Measurements from ENCODE around the gene GAS6. TPM values are rescaled to one million over a fixed set of nuclear protein-coding genes. Genes with fewer than 3 reads are reported as not detected.

The GAS6 gene
- polyA plus RNA-seq, 1 donor = 36.0 TPM

DNA sequence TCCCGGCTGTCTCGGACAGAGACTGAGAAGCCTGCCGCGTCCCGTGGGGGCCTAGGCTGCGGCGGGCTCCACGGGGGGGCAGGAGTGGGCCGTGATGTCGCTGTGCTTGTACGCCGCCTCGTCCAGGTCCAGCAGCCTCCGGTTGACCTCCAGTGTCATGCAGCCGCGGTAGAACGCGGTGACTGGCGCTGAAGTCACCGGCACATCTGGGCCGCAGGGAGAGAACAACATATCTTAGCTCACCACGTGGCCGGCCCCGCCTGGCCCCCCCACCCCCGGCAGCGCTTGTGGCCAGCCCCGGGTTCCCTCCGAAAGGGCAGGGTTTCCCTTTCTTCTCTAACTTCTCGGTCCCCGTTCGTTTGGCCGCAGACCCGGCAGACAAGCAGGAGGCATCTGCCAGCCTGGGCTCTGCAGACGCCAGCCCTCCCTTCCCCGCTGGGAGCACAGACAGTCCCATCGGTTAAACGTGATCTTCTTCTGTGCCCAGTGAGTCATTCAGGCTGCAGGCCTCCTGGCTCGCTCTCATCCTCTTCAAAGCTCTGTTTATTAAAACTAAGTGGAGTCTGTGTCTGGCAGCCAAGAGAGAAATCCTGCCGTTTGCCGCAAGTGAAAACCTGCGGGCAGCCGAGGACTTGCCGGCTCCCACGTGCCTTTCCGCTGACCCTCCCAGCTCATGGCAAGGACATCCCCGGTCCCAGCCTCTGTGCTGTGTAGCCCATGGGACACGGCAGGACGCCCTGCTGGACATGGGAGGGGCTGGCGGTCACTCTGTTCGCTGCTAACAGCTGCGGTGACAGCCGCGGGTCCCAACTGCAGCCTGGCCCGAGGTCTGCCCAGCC lies 42.8 kb downstream of the GAS6 start:
- no peak for DNase-seq (ENCODE audit: low read depth)

DNA sequence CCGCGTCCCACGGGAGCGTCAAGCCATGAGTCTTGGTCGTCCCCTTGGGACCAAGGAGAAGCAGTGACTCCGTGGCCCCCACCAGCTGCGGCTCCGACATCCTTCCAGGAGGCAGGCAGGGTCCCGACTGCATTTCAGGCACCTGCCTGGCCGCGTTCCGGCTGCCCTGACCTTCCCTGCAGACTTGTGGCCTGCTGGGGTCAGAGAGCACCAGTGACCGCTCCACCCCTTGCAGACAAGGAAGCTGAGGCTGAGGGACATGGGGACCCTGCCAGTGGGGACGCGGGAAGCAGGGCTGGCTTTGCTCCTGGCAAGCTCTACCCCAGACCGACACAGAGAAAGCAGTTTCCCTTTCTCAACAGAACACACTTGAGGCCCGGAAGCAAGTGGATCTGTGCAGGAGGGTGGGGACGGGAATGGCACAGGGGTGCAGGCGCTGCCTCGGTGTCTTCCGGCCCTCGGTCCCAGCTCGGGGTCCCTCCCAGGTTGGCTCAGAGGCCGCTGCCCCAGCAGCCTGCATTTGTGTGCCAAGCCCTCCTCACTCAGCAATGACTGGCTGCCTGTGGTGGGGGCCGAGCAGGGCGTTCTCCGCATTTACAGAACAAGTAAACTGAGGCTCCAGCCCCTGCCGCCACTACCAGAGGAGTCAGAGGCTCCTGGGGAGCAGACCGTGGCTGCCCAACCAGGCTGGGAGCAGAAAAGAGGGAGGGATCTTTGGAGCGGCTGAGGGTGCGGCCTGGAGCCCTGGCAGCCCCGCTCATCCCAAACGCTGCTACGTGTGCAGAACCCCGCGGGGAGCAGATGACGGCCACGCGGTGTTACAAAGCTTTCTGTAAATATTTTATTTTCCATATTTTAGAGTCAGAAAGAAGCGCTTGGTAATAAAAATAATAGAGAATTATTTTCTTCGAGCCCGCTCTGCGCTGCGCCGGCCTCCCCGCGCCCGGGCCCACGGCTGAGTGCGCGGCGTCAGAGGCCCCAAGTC lies 43.9 kb downstream of the GAS6 start:
- DNase-seq (ENCODE audit: low read depth) = no peak

GRCh38 chr13:113819341-113819730 lies 44.5 kb downstream of the GAS6 start:
- DNase-seq (ENCODE audit: low read depth) = no peak

DNA sequence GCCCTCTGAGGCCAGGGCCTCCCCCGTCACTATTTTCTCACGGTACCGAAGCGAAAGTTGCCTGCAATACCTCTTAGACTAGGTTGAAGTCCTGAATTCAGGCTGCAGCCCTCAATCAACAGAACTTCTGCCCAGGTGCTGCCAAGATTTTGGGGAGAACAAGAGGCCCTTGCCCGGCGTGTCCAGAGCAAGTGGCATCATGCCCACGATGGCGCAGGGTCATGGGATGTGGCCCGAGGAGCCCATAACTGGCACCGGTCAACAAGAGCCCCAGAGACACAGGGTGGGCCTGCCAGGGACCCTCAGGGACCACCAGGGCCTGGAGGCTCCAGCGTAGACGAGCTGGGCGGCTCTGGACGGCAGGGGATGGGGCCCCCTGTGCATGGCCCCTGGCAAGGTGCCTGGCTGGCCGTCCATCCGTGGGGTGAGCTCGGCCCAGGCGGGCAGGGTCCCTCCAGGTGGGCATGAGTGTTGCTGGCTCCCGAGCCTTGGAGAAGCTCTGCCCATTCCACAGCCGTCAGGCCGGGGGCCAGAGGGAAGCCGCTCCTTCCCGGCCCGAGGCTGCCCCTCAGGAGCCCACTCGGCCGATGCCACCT lies 45.1 kb downstream of the GAS6 start:
- DNase-seq (ENCODE audit: low read depth) = no peak

DNA sequence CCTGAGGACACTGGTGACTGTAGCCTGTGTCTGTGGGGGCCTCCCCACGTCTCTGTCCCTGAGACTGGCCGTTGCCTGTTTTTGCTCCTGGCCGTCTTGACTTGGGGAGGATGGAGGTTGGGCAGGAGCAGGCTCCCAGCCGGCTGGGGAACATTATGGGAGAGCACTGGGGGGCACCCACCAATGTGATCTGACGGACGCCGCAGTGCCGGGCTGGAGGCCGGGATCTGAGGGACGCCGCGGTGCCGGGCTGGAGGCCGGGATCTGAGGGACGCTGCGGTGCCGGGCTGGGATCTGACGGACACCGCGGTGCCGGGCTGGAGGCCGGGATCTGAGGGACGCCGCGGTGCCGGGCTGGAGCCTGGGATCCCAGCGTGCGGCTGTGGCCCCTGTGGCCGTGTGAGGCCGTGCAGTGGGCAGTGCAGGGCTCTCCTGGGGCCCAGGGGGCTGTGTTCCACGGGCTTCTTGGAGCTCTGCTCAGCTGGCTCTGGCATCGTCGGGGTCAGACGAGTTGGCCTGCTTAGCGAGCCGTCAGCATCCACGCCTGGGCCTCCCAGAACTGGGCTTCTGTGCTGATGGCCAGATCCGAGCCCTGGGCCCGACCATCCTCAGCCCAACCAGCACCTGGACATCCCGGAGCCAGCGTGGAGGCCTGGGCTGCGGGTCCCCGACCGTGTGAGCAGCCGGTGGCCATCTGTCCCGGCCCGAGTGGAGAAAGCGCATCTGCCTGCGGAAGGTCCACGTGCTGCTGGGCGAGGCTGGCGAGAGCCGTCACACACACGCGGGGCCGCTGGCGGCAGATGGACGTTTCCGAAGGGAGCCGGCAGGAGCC lies 45.8 kb downstream of the GAS6 start:
- DNase-seq (ENCODE audit: low read depth) = no peak

DNA sequence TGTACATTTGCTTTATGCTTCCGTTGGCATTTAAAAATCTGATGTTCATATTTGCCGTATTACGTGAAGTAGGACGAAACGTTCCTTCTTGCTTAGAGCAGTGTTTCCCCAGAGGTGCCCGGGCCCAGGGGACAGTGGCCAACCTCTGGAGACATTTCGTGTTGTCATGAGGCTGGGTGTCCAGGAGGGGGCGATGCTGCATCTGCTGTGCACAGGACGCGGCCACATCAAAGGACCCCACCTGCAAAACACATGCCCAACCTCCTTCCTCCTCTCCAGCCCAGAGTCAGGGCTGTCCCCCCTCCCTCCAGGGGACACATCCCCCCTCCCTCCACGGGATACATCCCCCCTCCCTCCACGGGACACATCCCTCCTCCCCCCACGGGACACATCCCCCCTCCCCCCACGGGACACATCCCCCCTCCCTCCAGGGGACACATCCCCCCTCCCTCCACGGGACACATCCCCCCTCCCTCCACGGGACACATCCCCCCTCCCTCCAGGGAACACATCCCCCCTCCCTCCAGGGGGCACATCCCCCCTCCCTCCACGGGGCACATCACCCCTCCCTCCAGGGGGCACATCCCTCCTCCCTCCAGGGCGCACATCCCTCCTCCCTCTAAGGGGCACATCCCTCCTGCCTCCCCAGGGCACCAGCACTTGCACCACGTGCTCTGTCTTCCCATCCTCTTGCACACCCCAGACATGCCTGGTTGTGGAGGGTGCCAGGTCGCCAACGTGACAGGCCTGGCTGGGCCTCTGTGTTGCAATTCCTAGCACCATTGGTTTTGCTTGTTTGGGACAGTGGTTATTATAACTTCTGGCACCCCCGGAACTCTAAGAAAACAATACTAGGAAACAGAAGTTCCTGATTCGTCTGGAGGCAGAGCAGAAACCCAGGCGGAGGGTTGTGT lies 46.7 kb downstream of the GAS6 start:
- DNase-seq (ENCODE audit: low read depth) = no peak

DNA sequence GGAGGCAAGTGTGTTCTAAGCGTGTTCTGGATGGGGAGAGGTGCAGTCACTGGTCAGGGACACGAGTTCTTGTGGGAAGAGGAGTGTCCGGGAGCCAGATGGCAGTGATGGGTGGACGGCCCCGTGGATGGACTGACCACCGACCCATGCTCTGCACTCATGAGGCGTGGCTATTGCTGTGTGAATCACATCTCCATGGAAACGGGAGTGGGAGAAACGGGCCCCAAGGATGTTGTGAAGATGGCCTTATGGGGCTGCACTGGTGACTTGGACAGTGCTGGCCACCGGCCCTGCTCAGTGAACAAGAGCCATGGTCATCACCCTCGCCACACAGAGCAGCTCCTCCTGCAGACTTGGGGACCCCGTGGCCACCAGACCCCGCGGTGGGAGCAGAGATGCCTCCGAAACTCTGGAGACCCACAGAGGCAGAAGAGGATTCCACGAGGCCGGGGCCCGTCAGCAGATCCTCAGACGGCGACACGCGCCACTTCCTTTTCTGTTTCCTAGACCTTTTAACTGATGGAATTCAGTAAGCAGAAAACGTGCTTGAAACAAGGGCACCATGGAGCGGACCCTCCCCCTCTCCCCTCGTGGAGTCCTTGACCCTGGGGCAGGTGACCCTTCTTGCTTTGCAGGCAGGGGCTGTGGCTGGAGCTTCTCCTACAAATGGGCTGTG lies 47.5 kb downstream of the GAS6 start:
- no peak for DNase-seq (ENCODE audit: low read depth)

DNA sequence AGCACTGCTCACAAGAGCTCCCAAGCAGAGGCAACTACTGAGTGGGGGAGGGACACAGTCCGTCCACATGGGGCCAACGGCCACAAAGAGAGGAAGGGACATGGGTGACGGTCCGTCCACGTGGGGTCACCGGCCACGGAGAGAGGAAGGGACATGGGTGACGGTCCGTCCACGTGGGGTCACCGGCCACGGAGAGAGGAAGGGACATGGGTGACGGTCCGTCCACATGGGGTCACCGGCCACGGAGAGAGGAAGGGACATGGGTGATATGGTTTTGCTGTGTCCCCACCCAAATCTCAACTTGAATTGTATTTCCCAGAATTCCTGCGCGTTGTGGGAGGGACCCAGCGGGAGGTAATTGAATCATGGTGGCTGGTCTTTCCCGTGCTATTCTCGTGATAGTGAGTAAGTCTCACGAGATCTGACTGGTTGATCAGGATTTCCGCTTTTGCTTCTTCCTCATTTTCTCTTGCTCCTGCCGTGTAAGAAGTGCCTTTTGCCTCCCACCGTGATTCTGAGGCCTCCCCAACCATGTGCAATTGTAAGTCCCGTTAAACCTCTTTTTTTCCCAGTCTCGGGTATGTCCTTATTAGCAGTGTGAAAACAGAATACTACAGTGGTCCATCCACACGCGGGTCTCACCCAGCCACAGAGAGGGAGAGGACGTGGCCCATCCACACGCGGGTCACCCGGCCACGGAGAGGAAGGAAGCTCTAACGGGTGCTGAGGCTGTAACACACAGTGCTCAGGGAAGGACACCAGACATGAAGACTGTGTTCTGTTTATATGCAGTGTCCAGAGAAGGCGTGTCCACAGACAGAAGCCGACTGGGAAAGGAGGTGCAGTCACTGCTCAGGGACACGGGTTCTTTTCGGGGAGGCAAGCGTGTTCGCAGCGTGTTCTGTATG lies 48.5 kb downstream of the GAS6 start:
- DNase-seq (ENCODE audit: low read depth) = no peak

- DNase-seq (ENCODE audit: low read depth) = no peak
These were observed 49.4 kb downstream of the GAS6 start for GRCh38 chr13:113814435-113814821.

GRCh38 chr13:113813749-113814434 lies 50.0 kb downstream of the GAS6 start:
- DNase-seq (ENCODE audit: low read depth) = no peak

GRCh38 chr13:113813070-113813748 lies 50.7 kb downstream of the GAS6 start:
- DNase-seq (ENCODE audit: low read depth) = no peak

DNA sequence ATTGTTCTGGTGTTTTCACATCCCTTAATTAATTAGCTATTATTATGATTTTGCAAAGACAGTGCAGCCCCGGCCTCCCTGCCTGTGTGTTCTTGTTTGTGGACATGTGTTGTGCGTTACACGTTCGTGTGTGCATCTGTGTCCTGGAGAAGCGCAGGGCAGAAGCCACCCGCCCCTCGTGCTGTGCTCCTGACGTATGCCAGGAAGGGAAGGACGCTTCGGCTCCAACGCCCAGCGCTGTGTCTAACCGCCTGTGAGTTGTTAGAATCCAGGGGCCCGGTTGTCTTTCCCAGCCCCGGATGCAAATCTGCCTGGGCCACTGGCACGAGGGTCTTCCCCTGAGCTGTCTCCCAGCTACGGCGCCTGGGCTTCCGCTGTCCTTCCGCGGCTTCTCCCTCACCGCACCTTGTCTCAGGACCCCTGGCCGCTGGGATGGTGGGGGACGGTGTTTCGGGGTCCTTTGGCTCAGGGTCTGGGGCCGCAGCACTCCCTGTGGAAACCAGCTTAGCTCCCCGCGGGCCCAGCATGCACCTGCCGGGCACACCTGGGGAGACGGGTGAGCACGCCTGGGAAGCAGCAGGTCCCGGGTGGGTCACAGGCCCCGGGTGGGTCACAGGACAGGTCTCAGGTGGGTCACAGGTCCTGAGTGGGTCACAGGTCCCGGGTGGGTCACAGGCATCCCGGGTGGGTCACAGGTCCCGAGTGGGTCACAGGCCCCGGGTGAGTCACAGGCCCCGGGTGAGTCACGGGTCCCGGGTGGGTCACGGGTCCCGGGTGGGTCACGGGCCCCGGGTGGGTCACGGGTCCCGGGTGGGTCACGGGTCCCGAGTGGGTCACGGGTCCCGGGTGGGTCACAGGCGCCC lies 51.5 kb downstream of the GAS6 start:
- DNase-seq (ENCODE audit: low read depth) = no peak

DNA sequence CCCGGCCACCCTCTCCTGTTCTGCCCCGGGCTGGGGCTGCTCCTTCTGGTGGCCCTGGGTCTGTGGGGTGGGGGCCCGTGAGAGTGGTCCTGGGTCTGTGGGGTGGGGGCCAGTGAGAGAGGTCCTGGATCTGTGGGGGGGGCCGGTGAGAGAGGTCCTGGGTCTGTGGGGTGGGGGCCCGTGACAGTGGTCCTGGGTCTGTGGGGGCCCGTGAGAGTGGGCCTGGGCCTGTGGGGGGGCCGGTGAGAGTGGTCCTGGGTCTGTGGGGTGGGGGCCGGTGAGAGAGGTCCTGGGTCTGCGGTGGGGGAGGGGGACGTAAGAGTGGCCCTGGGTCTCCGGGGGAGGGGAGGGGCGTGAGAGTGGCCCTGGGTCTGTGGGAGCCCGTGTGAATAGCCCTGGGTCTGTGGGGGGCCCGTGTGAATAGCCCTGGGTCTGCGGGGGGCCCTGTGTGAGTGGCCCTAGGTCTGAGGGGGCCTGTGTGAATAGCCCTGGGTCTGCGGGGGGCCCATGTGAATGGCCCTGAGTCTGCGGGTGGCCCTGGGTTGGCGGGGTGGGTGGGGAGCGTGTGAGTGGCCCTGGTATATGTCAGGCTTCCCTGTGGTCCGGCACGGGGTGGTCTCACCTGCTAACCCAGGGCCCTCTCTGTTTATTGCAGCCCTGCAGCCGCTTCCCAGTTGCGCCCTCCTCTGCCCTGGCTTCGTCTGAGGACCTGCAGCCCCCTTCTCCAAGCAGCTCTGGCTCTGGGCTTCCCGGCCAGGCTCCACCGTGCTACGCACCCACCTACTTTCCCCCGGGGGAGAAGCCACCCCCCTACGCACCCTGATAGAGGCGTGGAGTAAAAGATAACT lies 52.6 kb downstream of the GAS6 start:
- no peak for DNase-seq (ENCODE audit: low read depth)

DNA sequence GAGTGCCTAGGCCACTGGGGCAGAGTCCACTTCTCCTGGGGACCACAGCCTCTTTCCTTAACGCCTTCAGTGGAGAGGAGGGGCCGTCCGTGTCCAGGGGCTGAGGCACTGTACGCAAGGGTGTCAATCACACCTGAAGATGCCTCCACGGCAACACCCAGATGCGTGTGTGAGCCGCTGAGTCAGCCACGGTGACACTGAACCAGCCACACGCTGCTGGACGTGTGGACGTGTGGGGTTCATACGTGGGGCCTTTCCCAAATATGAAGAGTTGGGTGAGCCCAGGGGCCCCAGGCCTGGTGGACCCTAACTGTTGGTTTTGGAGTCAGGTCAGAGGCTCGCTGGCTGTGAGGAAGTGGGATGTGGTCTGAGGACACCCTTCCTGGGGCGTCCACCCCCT lies 53.2 kb downstream of the GAS6 start:
- no peak for DNase-seq (ENCODE audit: low read depth)

GRCh38 chr13:113809934-113810333 lies 53.9 kb downstream of the GAS6 start:
- no peak for DNase-seq (ENCODE audit: low read depth)

Data from forelimb muscle (tissue), 1 donor.